ENCODE measurements around the gene MAT2B. TPM values are rescaled to one million over a fixed set of nuclear protein-coding genes. Genes with fewer than 3 reads are reported as not detected.

Gene MAT2B
- total RNA-seq, 2 experiments from 2014 or later, result 71.5 to 71.6 TPM

- TF ChIP-seq CTCF (IDR thresholded peaks at IDR 0.05), result no peak
- H3K4me3 Mint-ChIP-seq, result no peak overlapping the region
- ATAC-seq (no peak), DNase-seq (no peak)
- no peak overlapping the region for H3K27ac Mint-ChIP-seq
- no peaks in the 10 kb centered on the region for H3K9me3 Mint-ChIP-seq
- no peaks in the 10 kb centered on the region for H3K36me3 Mint-ChIP-seq (ENCODE audit: low read depth)
- intact Hi-C loops (cut with micrococcal nuclease), result no loop called here
- peaks cover 11% of the 10 kb centered on the region for H3K27me3 Mint-ChIP-seq
- ChIA-PET POLR2A (no interaction called here), CTCF (interaction anchor here (1.5 kb wide), 1 partner anchor 20 kb away, joined by 6 read pairs; no protein-coding TSS in a partner anchor)
- no peaks in the 10 kb centered on the region for H3K4me1 Mint-ChIP-seq (ENCODE audit: low read depth)
Observed at GRCh38 chr5:163544041-163544440, 38.6 kb downstream of the MAT2B start.

- no peak overlapping the region for H3K27ac Mint-ChIP-seq
- intact Hi-C loops (cut with micrococcal nuclease), result no loop called here
- no peaks in the 10 kb centered on the region for H3K36me3 Mint-ChIP-seq (ENCODE audit: low read depth)
- peaks cover 11% of the 10 kb centered on the region for H3K27me3 Mint-ChIP-seq
- TF ChIP-seq CTCF (IDR thresholded peaks at IDR 0.05), result no peak
- CTCF ChIA-PET, result interaction anchor here (0.8 to 1.5 kb wide), 2 partner anchors 9 to 19 kb away, joined by 4 to 6 read pairs; no protein-coding TSS in a partner anchor
- H3K4me1 Mint-ChIP-seq (ENCODE audit: low read depth), result no peaks in the 10 kb centered on the region
- POLR2A ChIA-PET, result no interaction called here
- ATAC-seq, result no peak
- DNase-seq, result no peak
- no peaks in the 10 kb centered on the region for H3K9me3 Mint-ChIP-seq
- H3K4me3 Mint-ChIP-seq, result no peak overlapping the region
Observed at GRCh38 chr5:163544836-163545235, 39.4 kb downstream of the MAT2B start.

- H3K4me3 Mint-ChIP-seq, result no peak overlapping the region
- CTCF ChIA-PET, result interaction anchor here (1.4 kb wide), 1 partner anchor 16 kb away, joined by 4 read pairs; no protein-coding TSS in a partner anchor
Observed at GRCh38 chr5:163548649-163549048, 43.2 kb downstream of the MAT2B start.

GRCh38 chr5:163551156-163551555 lies 45.7 kb downstream of the MAT2B start:
- DNase-seq, result no peak
- no peak for TF ChIP-seq CTCF (IDR thresholded peaks at IDR 0.05)
- no peak overlapping the region for H3K27ac Mint-ChIP-seq
- no peak for ATAC-seq
- intact Hi-C loops (cut with micrococcal nuclease), result no loop called here
- ChIA-PET CTCF (interaction anchor here (0.7 to 1.5 kb wide), 2 partner anchors 13 to 18 kb away, joined by 3 read pairs; no protein-coding TSS in a partner anchor), POLR2A (no interaction called here)
- peaks cover 9% of the 10 kb centered on the region for H3K27me3 Mint-ChIP-seq
- no peaks in the 10 kb centered on the region for H3K36me3 Mint-ChIP-seq (ENCODE audit: low read depth)
- no peak overlapping the region for H3K4me3 Mint-ChIP-seq
- no peaks in the 10 kb centered on the region for H3K4me1 Mint-ChIP-seq (ENCODE audit: low read depth)
- no peaks in the 10 kb centered on the region for H3K9me3 Mint-ChIP-seq

More at GRCh38 chr5:163548649-163549048, 43.2 kb downstream of the MAT2B start:
- no peak for TF ChIP-seq CTCF (IDR thresholded peaks at IDR 0.05)
- H3K9me3 Mint-ChIP-seq, result no peaks in the 10 kb centered on the region
- POLR2A ChIA-PET, result no interaction called here
- ATAC-seq (no peak), DNase-seq (no peak)
- H3K27ac Mint-ChIP-seq, result no peak overlapping the region
- peaks cover 3% of the 10 kb centered on the region for H3K27me3 Mint-ChIP-seq
- no peaks in the 10 kb centered on the region for H3K36me3 Mint-ChIP-seq (ENCODE audit: low read depth)
- intact Hi-C loops (cut with micrococcal nuclease), result no loop called here
- no peaks in the 10 kb centered on the region for H3K4me1 Mint-ChIP-seq (ENCODE audit: low read depth)

- no peak overlapping the region for H3K27ac Mint-ChIP-seq
- ATAC-seq, result no peak
- H3K27me3 Mint-ChIP-seq, result peaks cover 9% of the 10 kb centered on the region
- no peaks in the 10 kb centered on the region for H3K9me3 Mint-ChIP-seq
- no peaks in the 10 kb centered on the region for H3K36me3 Mint-ChIP-seq (ENCODE audit: low read depth)
- H3K4me3 Mint-ChIP-seq, result no peak overlapping the region
- H3K4me1 Mint-ChIP-seq (ENCODE audit: low read depth), result no peaks in the 10 kb centered on the region
- POLR2A ChIA-PET, result no interaction called here
- DNase-seq, result no peak
- no peak for TF ChIP-seq CTCF (IDR thresholded peaks at IDR 0.05)
- CTCF ChIA-PET, result interaction anchor here (1.5 kb wide), 1 partner anchor 12 kb away, joined by 3 read pairs; no protein-coding TSS in a partner anchor
- intact Hi-C loops (cut with micrococcal nuclease), result no loop called here
Observed at GRCh38 chr5:163552536-163552935, 47.1 kb downstream of the MAT2B start.

All from activated CD8-positive, alpha-beta T cell treated with anti-CD3 and anti-CD28 coated beads for 36 hours (primary cell).